HepG2 (cell line): ENCODE measurements around the gene MPP3. TPM values are rescaled to one million over a fixed set of nuclear protein-coding genes. Genes with fewer than 3 reads are reported as not detected.

Source experiments
- AGO2 ChIP-seq: fragments of 200-400 bp; formaldehyde crosslinking; optimal IDR thresholded peaks from 2 replicates; pipeline ENCODE3; 2017; ENCODE audit warnings: mild to moderate bottlenecking, low read depth, low read length, moderate library complexity
- BCL3 ChIP-seq: sonication (generic); formaldehyde crosslinking; IDR thresholded peaks from 2 replicates; pipeline ENCODE4 v1.5.1; 2020; ENCODE audit warnings: mild to moderate bottlenecking, missing genetic modification reagents, moderate library complexity
- HNF4A ChIP-seq: sonication (generic); formaldehyde crosslinking; IDR thresholded peaks from 2 replicates; pipeline ENCODE4 v1.4.0; 2020; ENCODE audit warnings: missing genetic modification reagents
- HNRNPL ChIP-seq: fragments of 200-400 bp; formaldehyde crosslinking; IDR thresholded peaks from 2 replicates; pipeline ENCODE4 v1.6.1; 2017; ENCODE audit warnings: mild to moderate bottlenecking, low read depth, low read length
- HOMEZ ChIP-seq: IDR thresholded peaks from 2 replicates; pipeline ENCODE4 v1.6.1; 2016; ENCODE audit warnings: low read depth
- IKZF5 ChIP-seq: IDR thresholded peaks from 2 replicates; pipeline ENCODE4 v1.6.1; 2018; ENCODE audit warnings: missing genetic modification reagents, mild to moderate bottlenecking, missing compliant biosample characterization
- NBN ChIP-seq: fragments of 450-650 bp; conservative IDR thresholded peaks from 2 replicates; pipeline ENCODE4 v1.6.1; 2017
- REPIN1 ChIP-seq: sonication (generic); formaldehyde crosslinking; IDR thresholded peaks from 2 replicates; pipeline ENCODE4 v1.8.0; 2022; ENCODE audit warnings: missing genetic modification reagents, low read depth, mild to moderate bottlenecking, borderline replicate concordance
- RFX3 ChIP-seq: IDR thresholded peaks from 2 replicates; pipeline ENCODE4 v1.6.1; 2016; ENCODE audit warnings: missing biosample characterization, missing genetic modification reagents
- SIN3A ChIP-seq: IDR thresholded peaks from 2 replicates; pipeline ENCODE4 v1.6.1; 2011; ENCODE audit warnings: low read depth, mild to moderate bottlenecking, control low read depth, low read length, borderline replicate concordance
- TFAP4 ChIP-seq: sonication (generic); IDR thresholded peaks from 2 replicates; pipeline ENCODE4 v1.6.1; 2016; ENCODE audit warnings: low read depth, borderline replicate concordance
- TFE3 ChIP-seq: IDR thresholded peaks from 2 replicates; pipeline ENCODE4 v1.6.1; 2016
- ZBTB14 ChIP-seq: sonication (generic); formaldehyde crosslinking; IDR thresholded peaks from 2 replicates; pipeline ENCODE4 v1.4.0; 2020; ENCODE audit warnings: missing genetic modification reagents
- ZBTB25 ChIP-seq: IDR thresholded peaks from 2 replicates; pipeline ENCODE4 v1.6.1; 2018; ENCODE audit warnings: missing genetic modification reagents
- ZBTB3 ChIP-seq: sonication (generic); formaldehyde crosslinking; IDR thresholded peaks from 2 replicates; pipeline ENCODE4 v1.4.0; 2020; ENCODE audit warnings: low read depth, mild to moderate bottlenecking, moderate library complexity, missing genetic modification reagents, borderline replicate concordance
- ZNF441 ChIP-seq: sonication (generic); formaldehyde crosslinking; IDR thresholded peaks from 2 replicates; pipeline ENCODE4 v1.7.0; 2021; ENCODE audit warnings: missing genetic modification reagents, borderline replicate concordance
- ZNF556 ChIP-seq: sonication (generic); formaldehyde crosslinking; IDR thresholded peaks from 2 replicates; pipeline ENCODE4 v1.4.0; 2020; ENCODE audit warnings: mild to moderate bottlenecking, missing genetic modification reagents, borderline replicate concordance
- ZNF576 ChIP-seq: sonication (generic); formaldehyde crosslinking; IDR thresholded peaks from 2 replicates; pipeline ENCODE4 v1.4.0; 2020; ENCODE audit warnings: mild to moderate bottlenecking, missing genetic modification reagents
- polyA plus RNA-seq, 8 experiments: library from polyadenylated mRNA; depleted of rRNA in 3 of 8; stranded (reverse) in 7 of 8; unstranded in 1 of 8; fragments of >200 nt; fragmentation: Illumina TruSeq in 4 of 8; extraction: Trizol in 4 of 8; gene quantifications; 2 replicates each; pipeline versions ENCODE4 v1.2.1 to v1.2.3, GENCODE V29; 2011 to 2016; ENCODE audit warnings: low read depth in 4 of 8, missing spikeins in 1 of 8, mixed read lengths in 1 of 8; ENCODE audit not compliant: insufficient read depth in 1 of 8
- total RNA-seq, 5 experiments: library from RNA; depleted of rRNA; stranded (reverse); fragments of >200 nt; fragmentation: Illumina TruSeq; extraction: Trizol; gene quantifications; 2 replicates each; pipeline ENCODE4 v1.2.3, GENCODE V29; 2016; ENCODE audit warnings: low read depth in 1 of 5

Gene MPP3
- total and polyA plus RNA-seq, 2 of the 13 experiments (the other 11 are each of a cell fraction or from before 2014, with no cell fraction given), result 0.91 to 1.8 TPM

GRCh38 chr17:43778337-43779144 is 54.4 kb downstream of the MPP3 start, which contains the start of gene DUSP3 (continued):
- TF ChIP-seq ZNF441 (CRISPR knock-in tag), result peak; percentile 59
- peak; percentile 28; the same call in 1 of the 2 replicates for TF ChIP-seq BCL3 (CRISPR knock-in tag)
- TF ChIP-seq ZBTB14 (CRISPR knock-in tag), result no peak; the same call in 1 of the 2 replicates
- peak; percentile 95 for TF ChIP-seq TFE3 (CRISPR knock-in tag)
- TF ChIP-seq NBN, result no peak
- TF ChIP-seq ZNF576 (CRISPR knock-in tag), result peak; percentile 76; the same call in 1 of the 2 replicates
- TF ChIP-seq REPIN1, result no peak
- no peak for TF ChIP-seq ZBTB3 (CRISPR knock-in tag)
- TF ChIP-seq TFAP4, result peak; percentile 86
- TF ChIP-seq AGO2, result peak; percentile 96
- no peak; the same call in 1 of the 2 replicates for TF ChIP-seq HOMEZ
- TF ChIP-seq IKZF5 (CRISPR knock-in tag), result no peak; the same call in 1 of the 2 replicates
- TF ChIP-seq SIN3A, result peak; percentile 82; the same call in 1 of the 2 replicates
- peak; percentile 22; the same call in 1 of the 2 replicates for TF ChIP-seq HNF4A
- TF ChIP-seq HNRNPL, result 0 out of 2 replicates have a peak, but pooled peaks have one; percentile 9
- TF ChIP-seq RFX3 (CRISPR knock-in tag), result peak; percentile 96
- no peak; the same call in 1 of the 2 replicates for TF ChIP-seq ZBTB25 (CRISPR knock-in tag)
- TF ChIP-seq ZNF556 (CRISPR knock-in tag), result peak; percentile 82; the same call in 1 of the 2 replicates
